ENCODE results near the gene MRPS34. TPM values are rescaled to one million over a fixed set of nuclear protein-coding genes. Genes with fewer than 3 reads are reported as not detected.

Gene MRPS34
- total RNA-seq, 2 donors from 2014 or later = 97.4 to 125 TPM

GRCh38 chr16:1816396-1817275 is 43.7 kb upstream of the MRPS34 start:
- whole genome bisulfite sequencing = 95% methylated on average over 40 of the region's 40 CpGs
- intact Hi-C loops (cut with DNase I) = no loop called here

GRCh38 chr16:1815461-1815860 is 42.5 kb upstream of the MRPS34 start:
- TF ChIP-seq CTCF (IDR thresholded peaks at IDR 0.05) (no peak), POLR2A (IDR thresholded peaks at IDR 0.05) (no peak), POLR2AphosphoS5 (IDR thresholded peaks at IDR 0.05) (no peak)
- no peak overlapping the region for H3K4me3 ChIP-seq
- no peak for DNase-seq (ENCODE audit: low spot score)
- intact Hi-C loops (cut with DNase I) = no loop called here
- H3K4me1 ChIP-seq (replicated peaks) = no peaks in the 10 kb centered on the region
- H3K9me3 ChIP-seq = no peaks in the 10 kb centered on the region
- H3K36me3 ChIP-seq = peaks cover 3 to 11% of the 10 kb centered on the region in 2 donors
- 86% methylated on average over 11 of the region's 11 CpGs for WGBS
- H3K27me3 ChIP-seq (replicated peaks; ENCODE audit: insufficient read depth) = no peaks in the 10 kb centered on the region
- no peak overlapping the region for H3K27ac ChIP-seq

More at GRCh38 chr16:1816396-1817275, 43.7 kb upstream of the MRPS34 start:
- no peak for TF ChIP-seq POLR2AphosphoS5 (IDR thresholded peaks at IDR 0.05)
- TF ChIP-seq CTCF (IDR thresholded peaks at IDR 0.05) = no peak
- TF ChIP-seq POLR2A (IDR thresholded peaks at IDR 0.05) = no peak
- DNase-seq (ENCODE audit: low spot score) = no peak
- H3K27ac ChIP-seq = no peak overlapping the region
- H3K36me3 ChIP-seq = peaks cover 3 to 15% of the 10 kb centered on the region in 2 donors
- no peaks in the 10 kb centered on the region for H3K27me3 ChIP-seq (replicated peaks; ENCODE audit: insufficient read depth)
- H3K4me3 ChIP-seq = no peak overlapping the region
- H3K4me1 ChIP-seq (replicated peaks) = no peaks in the 10 kb centered on the region
- no peaks in the 10 kb centered on the region for H3K9me3 ChIP-seq

DNA sequence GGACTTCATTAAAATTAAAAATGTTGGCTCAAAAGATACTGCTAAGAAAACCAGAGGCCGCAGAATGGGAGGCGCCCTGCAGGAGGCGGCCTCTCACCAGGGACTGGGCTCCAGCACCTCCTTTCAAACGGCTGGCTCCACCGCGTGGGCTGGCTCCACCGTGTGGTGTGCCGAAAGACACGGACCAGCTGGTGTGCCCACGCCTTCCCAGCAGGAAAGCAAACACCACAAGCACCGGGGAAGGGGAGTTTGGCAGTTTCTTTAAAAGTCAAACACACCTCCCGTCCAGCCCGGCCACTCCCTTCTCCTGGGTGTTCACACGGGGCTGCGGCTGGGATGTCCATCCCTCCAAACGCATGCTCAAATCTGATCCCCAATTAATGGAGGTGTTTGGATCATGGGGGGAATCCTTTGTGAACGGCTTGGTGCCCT is 39.8 kb upstream of the MRPS34 start:
- peak in 3 of 4 experiments; percentile 61 to 84 (median 84) for TF ChIP-seq CTCF (IDR thresholded peaks at IDR 0.05)
- peak; percentile 80 for TF ChIP-seq POLR2AphosphoS5 (IDR thresholded peaks at IDR 0.05)
- TF ChIP-seq POLR2A (IDR thresholded peaks at IDR 0.05) = no peak
- Histone ChIP-seq H3K9me3 (no peaks in the 10 kb centered on the region), H3K36me3 (peaks cover 0 to 11% of the 10 kb centered on the region in 2 donors), H3K27ac (no peak overlapping the region), H3K4me1 (replicated peaks) (no peaks in the 10 kb centered on the region), H3K4me3 (no peak overlapping the region), H3K27me3 (replicated peaks; ENCODE audit: insufficient read depth) (no peaks in the 10 kb centered on the region)
- DNase-seq (ENCODE audit: low spot score) = peak; percentile 84
- intact Hi-C loops (cut with DNase I) = no loop called here
- 8% methylated on average over 16 of the region's 17 CpGs for WGBS

DNA sequence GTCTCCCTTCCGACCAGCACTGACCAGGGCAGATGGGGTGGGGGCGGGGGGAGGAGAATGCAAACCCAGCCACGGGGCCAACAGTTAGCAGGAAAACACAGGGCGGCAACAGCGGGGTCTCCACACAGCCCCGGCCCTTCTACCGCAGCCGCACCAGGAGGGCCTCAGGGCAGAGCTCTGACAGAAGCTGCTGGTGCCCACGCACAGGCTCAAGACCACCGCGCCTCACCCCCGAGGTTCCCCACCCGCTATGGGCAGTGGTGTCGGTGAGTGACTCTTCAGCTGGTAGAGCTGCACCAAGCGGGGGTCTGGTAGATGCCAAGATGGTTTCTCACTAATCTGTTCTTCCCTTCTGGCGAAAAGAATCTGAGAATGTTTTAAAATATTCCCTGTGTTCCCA is 37.6 kb upstream of the MRPS34 start:
- Histone ChIP-seq H3K4me1 (replicated peaks) (no peaks in the 10 kb centered on the region), H3K27ac (no peak overlapping the region), H3K36me3 (no peaks in the 10 kb centered on the region), H3K27me3 (replicated peaks; ENCODE audit: insufficient read depth) (no peaks in the 10 kb centered on the region), H3K9me3 (no peaks in the 10 kb centered on the region), H3K4me3 (no peak overlapping the region)
- intact Hi-C loops (cut with DNase I) = no loop called here
- TF ChIP-seq POLR2A (IDR thresholded peaks at IDR 0.05) (no peak), POLR2AphosphoS5 (IDR thresholded peaks at IDR 0.05) (no peak), CTCF (IDR thresholded peaks at IDR 0.05) (no peak)
- no peak for DNase-seq (ENCODE audit: low spot score)
- 90% methylated on average over 16 of the region's 16 CpGs for WGBS

DNA sequence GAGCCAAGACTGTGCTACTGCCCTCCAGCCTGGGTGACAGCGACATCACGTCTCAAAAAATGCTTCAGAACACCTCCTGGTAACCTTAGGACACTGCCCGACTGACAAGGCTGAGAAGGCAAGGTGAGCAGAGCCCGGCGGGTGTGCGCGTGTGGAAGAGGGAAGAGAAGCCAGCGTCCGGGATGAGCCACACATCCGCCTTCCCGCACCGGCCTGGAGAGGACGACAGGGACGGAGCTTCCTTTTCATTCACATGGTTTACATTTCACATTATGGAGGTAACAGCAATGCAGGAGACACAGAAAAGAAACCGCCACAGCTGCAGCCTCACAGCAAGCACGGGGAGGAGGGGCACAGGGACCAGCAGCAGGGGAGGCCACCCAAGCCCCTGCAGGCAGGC is 37.2 kb upstream of the MRPS34 start:
- H3K27me3 ChIP-seq (replicated peaks; ENCODE audit: insufficient read depth) = no peaks in the 10 kb centered on the region
- no peak overlapping the region for H3K27ac ChIP-seq
- intact Hi-C loops (cut with DNase I) = no loop called here
- H3K36me3 ChIP-seq = no peaks in the 10 kb centered on the region
- TF ChIP-seq CTCF (IDR thresholded peaks at IDR 0.05) = no peak
- no peak for TF ChIP-seq POLR2A (IDR thresholded peaks at IDR 0.05)
- TF ChIP-seq POLR2AphosphoS5 (IDR thresholded peaks at IDR 0.05) = no peak
- no peaks in the 10 kb centered on the region for H3K9me3 ChIP-seq
- H3K4me1 ChIP-seq (replicated peaks) = no peaks in the 10 kb centered on the region
- 98% methylated on average over 16 of the region's 16 CpGs for WGBS
- no peak overlapping the region for H3K4me3 ChIP-seq
- no peak for DNase-seq (ENCODE audit: low spot score)
